G401 (cell line): Measurements from ENCODE around the gene STAB1. TPM values are rescaled to one million over a fixed set of nuclear protein-coding genes. Genes with fewer than 3 reads are reported as not detected.
A peak's percentile ranks its signal among the peaks of the same experiment; 100 is the strongest.

Experiments used
- DNase-seq: peaks from one replicate; pipeline ENCODE4 v3.0.0-alpha.2; 2015; ENCODE audit warnings: low spot score
- in situ Hi-C: cut with HindIII; loops from 2 replicates; pipeline ENCODE4 v1.10.0; 2016; ENCODE audit warnings: low sequenced_read_pairs, mixed read lengths
- total RNA-seq: library from RNA; depleted of rRNA; stranded (reverse); fragments of >200 nt; shearing (Covaris generic); gene quantifications from 2 replicates; pipeline ENCODE4 v1.2.3, GENCODE V29; 2014

STAB1 gene
- total RNA-seq, 1 experiment from 2014 or later = not detected

DNA sequence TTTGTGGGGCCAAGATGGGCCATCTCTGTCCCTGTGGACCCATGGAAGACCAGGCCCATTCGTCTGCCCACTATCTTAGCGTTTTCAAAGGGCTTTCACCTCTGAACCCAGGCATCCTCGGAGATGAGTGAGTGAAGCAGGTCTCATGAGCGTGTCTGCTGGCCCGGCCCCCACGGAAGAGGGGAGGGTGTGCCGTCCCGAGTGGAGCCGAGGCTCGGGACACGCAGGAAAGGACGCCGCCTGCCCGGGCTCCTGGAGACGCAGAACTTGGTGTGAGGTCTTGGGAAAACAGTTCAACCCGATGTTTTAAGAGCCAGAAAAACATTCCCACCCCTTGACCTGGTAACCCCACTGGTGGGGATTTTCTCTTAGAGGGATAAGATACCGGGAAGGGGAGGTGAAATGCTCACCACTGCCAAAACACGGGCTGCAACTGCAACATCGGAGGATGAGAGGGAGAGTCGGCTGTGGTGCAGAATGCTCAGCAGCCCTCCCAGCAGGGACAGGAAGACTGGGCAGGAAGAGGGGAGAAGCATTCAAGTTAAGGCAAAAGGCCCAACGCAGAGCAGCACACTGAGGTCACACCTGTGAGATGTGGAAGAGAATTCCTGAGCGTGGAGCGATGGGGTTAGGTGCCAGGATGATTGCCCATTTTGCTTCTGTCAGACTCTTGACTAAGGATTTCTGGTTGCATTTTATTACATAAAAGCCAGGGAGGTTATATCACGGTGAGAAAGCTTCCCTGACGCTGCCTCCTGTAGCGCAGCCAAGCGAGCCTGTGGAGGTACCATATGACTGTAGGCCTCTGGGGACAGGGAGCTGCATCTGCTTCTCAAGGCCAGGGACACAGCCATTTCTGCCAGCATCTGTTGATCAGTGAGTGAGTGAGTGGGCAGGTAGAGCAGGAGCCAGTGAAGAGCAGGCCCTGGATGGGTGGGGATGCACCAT is 14.1 kb upstream of the STAB1 start:
- peak; percentile 61 for DNase-seq
- in situ Hi-C loops = loop anchor here (10.0 kb wide), 1 partner anchor 164 kb away; no protein-coding TSS in a partner anchor

DNA sequence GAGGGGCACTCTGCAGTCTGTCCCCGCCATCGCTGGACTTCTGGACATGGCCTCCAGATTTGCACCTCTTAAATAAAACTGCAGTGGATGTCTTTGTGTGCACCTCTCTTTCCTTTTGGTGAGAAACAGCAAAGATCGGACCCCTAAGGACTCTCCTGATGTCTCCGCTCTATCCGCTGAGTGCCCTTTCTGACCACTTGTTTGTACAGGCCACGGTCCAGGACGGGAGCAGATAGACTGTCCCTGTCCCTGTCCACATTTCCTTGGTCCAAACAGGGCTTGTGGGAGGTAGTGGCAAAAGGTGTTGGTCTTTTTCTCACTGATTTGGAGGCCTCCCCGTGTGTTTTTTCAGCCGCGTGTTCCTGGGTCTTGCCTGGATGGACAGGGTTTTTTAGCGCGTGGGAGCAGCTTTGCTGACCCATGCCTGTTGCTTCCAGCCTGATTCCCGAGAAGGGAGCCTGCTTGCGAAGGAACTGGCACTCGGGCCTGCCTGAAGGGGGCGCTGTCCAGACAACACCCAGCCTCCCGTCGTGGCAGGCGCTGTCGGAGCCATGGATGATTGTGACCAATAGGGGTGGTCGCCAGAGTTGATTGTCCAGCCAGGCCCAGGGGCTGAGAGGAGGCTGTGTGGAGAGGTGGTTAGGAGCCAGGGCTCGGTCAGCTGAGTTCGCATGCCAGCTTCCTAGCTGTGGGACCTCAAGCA is 13.2 kb upstream of the STAB1 start:
- in situ Hi-C loops = loop anchor here (10.0 kb wide), 1 partner anchor 163 kb away; no protein-coding TSS in a partner anchor
- no peak for DNase-seq

DNA sequence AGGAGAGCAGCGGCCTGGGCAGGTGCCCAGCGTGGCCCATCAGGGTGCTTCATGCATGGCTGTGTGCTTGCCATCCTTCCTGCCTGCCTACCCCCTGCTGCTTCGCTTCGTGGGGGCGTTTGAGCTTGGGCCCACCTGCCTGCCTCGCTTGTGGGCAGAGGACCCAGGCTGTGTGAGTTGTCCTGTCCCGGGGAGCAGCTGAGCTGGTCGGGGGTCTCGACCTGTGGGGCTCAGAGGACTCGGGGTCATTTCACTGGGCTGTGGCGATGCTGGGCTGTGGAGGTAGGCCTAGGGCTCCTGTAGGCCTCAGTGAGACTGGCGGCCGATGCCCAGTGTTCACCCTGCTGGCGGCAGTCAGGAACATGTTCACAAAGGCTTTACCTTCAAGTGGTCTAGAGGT is 12.1 kb upstream of the STAB1 start:
- in situ Hi-C loops = loop anchor here (10.0 kb wide), 1 partner anchor 162 kb away; no protein-coding TSS in a partner anchor
- DNase-seq = no peak

DNA sequence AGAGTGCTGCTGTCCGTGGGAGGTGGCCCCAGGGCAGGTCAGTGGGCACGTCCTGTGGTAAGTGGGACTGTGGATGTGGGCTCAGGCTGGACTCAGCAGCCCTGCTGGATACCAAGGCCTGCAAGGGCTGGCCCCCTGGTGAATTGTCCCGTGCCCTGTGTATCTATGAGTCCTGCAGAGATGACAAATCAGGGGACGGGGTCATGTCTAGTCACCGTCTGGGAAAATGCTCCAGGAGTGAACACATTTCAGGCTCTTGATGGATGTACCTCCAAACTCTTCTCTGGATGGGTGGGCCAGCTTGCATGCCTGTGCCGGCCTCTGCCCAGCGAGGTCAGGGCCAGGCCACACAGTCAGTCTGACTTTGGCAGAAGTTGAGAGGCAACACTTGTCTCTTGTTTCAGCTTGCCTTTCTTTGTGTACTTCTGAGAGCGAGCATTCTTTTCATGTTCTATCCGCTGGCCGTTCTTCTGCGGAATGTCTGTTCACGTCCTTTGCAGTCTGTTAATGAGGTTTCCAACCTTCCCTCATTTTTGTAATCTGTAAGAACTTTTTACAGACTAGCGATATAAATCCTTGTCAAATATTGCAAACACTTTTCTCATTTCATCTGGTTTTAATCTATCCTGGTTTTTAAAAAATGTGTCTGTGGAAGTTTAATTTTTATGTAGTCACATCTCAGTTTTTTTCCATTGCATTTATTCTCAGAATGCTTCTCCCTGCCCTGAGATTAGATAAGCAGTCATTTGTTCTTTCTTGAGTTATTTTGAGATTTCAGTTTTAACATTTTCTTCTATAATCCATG is 11.4 kb upstream of the STAB1 start:
- in situ Hi-C loops = loop anchor here (10.0 kb wide), 1 partner anchor 161 kb away; no protein-coding TSS in a partner anchor
- no peak for DNase-seq

DNA sequence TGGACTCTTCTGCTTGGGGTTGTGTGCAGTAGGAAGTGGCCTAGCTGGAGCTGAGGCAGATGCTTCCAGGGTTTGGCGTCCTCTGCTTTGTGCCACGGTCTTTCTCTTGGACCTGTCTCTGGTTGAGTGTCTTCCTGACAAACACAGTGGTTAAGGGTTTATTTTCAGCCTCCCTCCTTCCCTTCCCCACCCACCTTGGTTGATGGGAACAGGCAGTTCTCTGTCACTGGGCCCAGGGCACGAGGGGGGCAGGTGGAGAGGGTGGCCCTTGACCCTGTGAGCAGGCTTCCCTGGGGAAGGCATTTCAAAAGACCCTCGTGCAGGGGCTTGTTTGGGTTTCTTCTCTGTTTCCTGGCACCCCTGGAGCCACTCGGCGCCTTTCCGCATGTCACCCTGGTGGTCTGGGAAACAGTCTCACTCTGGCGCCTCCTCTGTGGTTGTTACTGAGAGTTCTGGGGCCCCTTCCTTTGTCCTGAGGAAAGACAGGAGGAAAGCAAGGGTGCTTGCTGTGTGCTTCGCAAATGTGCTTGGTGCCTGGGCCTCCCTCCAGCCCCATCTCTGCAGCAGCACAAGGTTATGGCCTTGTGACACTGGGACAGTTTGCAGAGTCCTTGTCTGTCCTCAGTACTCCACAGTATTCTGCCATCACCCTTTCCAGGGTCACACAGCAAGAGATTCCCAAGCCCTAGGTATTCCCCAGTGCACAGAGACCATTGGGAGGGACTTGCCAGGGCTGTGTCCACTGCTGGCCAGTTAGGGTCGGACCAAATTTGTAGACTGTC is 10.3 kb upstream of the STAB1 start:
- DNase-seq = no peak
- in situ Hi-C loops = loop anchor here (10.0 kb wide), 1 partner anchor 160 kb away; no protein-coding TSS in a partner anchor

DNA sequence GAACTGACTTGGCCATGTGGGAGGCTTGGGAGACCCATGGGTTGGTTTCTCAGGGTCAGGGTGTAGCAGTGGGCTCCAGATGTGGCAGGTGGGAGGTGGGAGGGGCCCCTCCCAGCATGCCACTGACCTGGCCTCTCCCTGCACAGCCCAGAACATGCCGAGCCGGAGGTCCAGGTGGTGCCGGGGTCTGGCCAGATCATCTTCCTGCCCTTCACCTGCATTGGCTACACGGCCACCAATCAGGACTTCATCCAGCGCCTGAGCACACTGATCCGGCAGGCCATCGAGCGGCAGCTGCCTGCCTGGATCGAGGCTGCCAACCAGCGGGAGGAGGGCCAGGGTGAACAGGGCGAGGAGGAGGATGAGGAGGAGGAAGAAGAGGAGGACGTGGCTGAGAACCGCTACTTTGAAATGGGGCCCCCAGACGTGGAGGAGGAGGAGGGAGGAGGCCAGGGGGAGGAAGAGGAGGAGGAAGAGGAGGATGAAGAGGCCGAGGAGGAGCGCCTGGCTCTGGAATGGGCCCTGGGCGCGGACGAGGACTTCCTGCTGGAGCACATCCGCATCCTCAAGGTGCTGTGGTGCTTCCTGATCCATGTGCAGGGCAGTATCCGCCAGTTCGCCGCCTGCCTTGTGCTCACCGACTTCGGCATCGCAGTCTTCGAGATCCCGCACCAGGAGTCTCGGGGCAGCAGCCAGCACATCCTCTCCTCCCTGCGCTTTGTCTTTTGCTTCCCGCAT is 7.9 kb upstream of the STAB1 start:
- in situ Hi-C loops = loop anchor here (10.0 kb wide), 1 partner anchor 158 kb away; no protein-coding TSS in a partner anchor
- no peak for DNase-seq

DNA sequence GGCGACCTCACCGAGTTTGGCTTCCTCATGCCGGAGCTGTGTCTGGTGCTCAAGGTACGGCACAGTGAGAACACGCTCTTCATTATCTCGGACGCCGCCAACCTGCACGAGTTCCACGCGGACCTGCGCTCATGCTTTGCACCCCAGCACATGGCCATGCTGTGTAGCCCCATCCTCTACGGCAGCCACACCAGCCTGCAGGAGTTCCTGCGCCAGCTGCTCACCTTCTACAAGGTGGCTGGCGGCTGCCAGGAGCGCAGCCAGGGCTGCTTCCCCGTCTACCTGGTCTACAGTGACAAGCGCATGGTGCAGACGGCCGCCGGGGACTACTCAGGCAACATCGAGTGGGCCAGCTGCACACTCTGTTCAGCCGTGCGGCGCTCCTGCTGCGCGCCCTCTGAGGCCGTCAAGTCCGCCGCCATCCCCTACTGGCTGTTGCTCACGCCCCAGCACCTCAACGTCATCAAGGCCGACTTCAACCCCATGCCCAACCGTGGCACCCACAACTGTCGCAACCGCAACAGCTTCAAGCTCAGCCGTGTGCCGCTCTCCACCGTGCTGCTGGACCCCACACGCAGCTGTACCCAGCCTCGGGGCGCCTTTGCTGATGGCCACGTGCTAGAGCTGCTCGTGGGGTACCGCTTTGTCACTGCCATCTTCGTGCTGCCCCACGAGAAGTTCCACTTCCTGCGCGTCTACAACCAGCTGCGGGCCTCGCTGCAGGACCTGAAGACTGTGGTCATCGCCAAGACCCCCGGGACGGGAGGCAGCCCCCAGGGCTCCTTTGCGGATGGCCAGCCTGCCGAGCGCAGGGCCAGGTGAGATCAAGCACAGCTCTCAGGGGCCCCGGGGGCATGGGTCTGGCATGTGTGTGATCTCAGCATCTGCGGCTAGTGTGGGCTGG is 7.1 kb upstream of the STAB1 start:
- no peak for DNase-seq
- in situ Hi-C loops = loop anchor here (10.0 kb wide), 1 partner anchor 157 kb away; no protein-coding TSS in a partner anchor

DNA sequence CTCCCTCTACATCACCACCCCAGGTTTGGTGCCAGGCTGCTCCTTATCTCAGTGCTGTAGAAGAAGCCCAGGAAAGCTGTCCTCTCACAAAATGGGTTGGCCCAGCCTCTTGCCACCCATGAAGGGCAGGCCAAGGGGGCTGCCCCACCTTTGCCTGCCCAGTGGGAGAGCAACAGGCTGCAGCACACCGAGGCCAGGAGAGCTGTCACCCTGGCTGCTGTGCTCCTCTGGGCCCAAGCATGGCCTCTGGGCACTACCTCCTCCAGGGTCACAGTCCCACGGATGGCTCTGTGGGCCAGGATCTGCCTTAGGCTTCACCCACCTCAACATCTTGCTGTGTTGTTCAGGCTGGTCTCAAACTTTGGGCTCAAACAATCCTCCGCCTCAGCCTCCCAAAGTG is 6.4 kb upstream of the STAB1 start:
- in situ Hi-C loops = loop anchor here (10.0 kb wide), 1 partner anchor 156 kb away; no protein-coding TSS in a partner anchor
- DNase-seq = no peak

DNA sequence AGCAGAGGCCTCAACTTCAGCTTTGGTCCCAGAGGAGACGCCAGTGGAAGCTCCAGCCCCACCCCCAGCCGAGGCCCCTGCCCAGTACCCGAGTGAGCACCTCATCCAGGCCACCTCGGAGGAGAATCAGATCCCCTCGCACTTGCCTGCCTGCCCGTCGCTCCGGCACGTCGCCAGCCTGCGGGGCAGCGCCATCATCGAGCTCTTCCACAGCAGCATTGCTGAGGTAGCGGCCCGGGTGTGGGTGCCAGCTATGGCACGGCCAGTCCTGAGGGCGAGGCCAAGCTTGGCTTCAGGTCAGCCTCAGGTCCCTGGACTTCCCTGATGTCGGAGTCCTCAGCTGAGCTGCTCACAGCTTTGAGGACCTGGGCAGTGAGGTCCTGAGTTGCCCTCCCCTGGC is 5.7 kb upstream of the STAB1 start:
- in situ Hi-C loops = loop anchor here (10.0 kb wide), 1 partner anchor 155 kb away; no protein-coding TSS in a partner anchor

DNA sequence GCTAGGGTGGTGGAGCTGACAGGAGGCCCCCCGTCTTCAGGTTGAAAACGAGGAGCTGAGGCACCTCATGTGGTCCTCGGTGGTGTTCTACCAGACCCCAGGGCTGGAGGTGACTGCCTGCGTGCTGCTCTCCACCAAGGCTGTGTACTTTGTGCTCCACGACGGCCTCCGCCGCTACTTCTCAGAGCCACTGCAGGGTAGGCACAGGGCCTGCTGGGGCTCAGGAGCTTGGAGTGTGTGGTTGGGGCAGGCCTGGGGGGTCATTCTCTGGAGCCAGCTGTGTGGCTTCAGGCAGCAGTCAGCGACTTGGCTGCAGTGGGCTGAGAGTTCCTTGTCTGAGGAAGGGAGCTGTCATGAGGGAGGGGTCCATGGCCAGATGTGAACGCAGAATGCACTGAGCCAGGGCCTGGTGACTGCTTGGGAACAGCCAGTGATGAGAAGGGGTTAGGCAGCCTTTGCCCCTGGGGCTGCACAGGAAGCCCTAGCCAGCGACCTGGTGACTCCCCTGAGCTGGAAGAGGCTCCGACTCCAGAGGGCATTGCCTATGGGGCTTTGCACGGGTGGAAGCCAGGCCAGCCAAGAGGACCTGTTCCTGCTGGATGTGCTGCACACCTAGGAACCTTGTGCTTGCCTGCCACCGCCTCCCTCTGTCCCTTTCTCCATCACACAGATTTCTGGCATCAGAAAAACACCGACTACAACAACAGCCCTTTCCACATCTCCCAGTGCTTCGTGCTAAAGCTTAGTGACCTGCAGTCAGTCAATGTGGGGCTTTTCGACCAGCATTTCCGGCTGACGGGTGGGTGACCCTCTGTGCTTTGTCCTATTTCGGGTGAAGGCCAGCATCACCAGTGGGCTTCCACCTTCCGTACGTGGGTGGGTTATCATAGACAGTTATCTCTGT is 4.9 kb upstream of the STAB1 start:
- in situ Hi-C loops = no loop called here
- no peak for DNase-seq

More for the DNA sequence above, 5.7 kb upstream of the STAB1 start:
- no peak for DNase-seq

DNA sequence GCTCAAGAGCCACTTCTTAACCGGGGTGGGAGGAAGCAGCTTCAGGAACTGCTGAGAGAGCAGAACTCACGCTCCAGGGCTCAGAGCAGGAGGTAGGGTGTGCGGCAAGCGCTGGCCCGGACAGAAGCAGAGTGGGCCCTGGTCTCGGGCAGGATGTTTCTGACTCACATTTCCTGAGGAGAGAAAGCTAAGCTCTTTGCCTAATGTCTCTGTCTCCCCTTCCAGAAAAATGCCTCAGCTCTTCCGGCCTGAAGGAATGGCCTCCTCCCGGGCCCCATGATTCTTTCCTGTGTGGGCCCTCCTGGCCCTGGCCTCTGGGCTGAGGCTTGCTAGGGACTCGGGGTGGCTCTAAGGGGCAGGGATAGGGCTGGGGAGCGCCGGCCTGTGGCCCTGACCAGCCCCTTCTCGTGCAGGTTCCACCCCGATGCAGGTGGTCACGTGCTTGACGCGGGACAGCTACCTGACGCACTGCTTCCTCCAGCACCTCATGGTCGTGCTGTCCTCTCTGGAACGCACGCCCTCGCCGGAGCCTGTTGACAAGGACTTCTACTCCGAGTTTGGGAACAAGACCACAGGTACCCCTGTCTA is 4.1 kb upstream of the STAB1 start:
- in situ Hi-C loops = no loop called here
- DNase-seq = no peak

DNA sequence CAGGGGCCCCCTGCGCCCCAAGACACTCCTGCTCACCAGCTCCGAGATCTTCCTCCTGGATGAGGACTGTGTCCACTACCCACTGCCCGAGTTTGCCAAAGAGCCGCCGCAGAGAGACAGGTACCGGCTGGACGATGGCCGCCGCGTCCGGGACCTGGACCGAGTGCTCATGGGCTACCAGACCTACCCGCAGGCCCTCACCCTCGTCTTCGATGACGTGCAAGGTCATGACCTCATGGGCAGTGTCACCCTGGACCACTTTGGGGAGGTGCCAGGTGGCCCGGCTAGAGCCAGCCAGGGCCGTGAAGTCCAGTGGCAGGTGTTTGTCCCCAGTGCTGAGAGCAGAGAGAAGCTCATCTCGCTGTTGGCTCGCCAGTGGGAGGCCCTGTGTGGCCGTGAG is 3.1 kb upstream of the STAB1 start:
- in situ Hi-C loops = no loop called here
- DNase-seq = no peak

DNA sequence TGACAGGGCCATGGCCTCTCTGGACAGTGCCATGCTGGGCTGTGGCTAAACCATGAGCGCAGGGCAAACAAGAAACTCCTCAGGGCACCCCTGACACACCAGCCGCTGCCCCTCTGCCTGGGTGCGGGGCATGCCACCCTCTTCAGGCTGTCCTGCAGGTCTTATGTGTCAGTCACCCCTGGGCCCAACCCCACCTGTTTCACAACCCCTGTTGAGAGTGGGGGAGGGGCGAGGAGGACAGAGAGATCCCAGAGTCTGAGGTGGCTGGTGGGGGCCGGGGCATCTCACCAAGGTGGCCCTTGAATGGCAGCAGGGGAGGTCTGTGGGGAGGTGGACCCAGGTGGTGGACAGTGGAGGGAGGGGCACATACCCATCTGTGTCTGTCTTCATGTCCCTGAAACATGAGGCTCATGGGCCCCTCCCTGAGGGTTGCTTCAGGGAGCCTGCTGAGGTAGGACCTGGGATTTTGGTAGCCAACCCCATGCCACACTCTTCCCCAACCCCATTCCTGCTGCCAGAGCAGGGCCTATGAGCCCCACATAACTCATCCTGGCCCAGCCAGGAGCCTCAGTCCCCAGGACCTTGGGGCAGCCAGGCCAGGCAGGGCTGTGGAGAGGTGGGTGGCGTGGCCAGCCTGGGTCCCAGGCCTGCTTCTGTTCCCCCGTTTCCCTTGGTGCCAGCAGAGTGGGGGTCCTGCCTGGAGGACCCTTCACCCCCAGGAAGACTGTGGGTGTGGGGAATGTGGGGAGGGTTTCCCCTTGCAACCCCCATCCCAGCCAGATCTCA is 1.7 kb upstream of the STAB1 start:
- no peak for DNase-seq
- in situ Hi-C loops = no loop called here

DNA sequence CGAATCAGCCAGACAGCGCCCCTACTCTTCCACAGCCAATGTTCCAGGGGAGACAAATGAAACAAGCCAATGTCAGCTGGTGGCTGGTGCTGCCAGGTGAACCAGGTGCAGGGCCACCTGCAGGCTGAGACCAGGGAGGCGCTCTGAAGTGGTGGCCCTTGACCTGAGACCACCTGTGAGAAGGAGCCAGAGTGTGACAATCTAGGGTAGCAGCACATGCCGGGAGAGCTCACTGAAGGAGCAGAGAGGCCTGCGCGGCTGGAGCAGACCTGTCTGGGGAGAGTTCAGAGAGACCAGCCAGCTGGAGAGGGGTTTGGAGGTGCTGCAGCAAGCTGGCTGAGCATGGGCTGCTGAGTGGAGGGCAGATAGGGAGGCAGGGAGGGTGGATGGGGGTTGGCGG is 693 bp upstream of the STAB1 start:
- in situ Hi-C loops = no loop called here

More for the DNA sequence above, 693 bp upstream of the STAB1 start:
- DNase-seq = no peak
